Activated effector memory CD4-positive, alpha-beta T cell treated with anti-CD3 and anti-CD28 coated beads, Interleukin-2, amount 50 U/mL, for 16 hours (primary cell): Measurements from ENCODE around the gene SAXO1.
A peak's percentile ranks its signal among the peaks of the same experiment; 100 is the strongest.
"Not testable (repeated sequence)": the region's sequence is repeated elsewhere in the genome, so short reads cannot be mapped to it uniquely, and the experiment has no call there.

ENCODE experiments used
- DNase-seq: peaks from one replicate; pipeline ENCODE4 v3.0.0-alpha.2; 2020

Gene SAXO1

GRCh38 chr9:19033015-19033414, at the start of gene SAXO1:
Gene SAXO1 (minus strand): TSS chr9:19033209. CDS start chr9:19032908, 301 bp downstream.
- DNase-seq, result no peak

- DNase-seq, result no peak
Measured at GRCh38 chr9:19074836-19075235, 41.8 kb upstream of the SAXO1 start.

GRCh38 chr9:19074229-19074628, 41.2 kb upstream of the SAXO1 start:
- DNase-seq, result no peak

GRCh38 chr9:19057033-19057432, 24.0 kb upstream of the SAXO1 start:
- no peak for DNase-seq

GRCh38 chr9:19050637-19051591, 17.9 kb upstream of the SAXO1 start:
- DNase-seq, result no peak

GRCh38 chr9:19049917-19050636, 17.1 kb upstream of the SAXO1 start:
- DNase-seq, result no peak

GRCh38 chr9:19048966-19049916, 16.2 kb upstream of the SAXO1 start, which contains the start of gene RRAGA:
Gene RRAGA (plus strand): TSS chr9:19049427. CDS start chr9:19049660, 233 bp downstream.
- DNase-seq, result peak; percentile 97

- DNase-seq, result no peak
Measured at GRCh38 chr9:19036611-19037010, 3.6 kb upstream of the SAXO1 start.

- no peak for DNase-seq
Measured at GRCh38 chr9:19032406-19032805, 603 bp downstream of the SAXO1 start.

GRCh38 chr9:19030899-19031298, 2.1 kb downstream of the SAXO1 start:
- DNase-seq, result no peak

GRCh38 chr9:19028835-19029451, 4.1 kb downstream of the SAXO1 start:
- no peak for DNase-seq

- DNase-seq, result no peak
Measured at GRCh38 chr9:19027825-19028224, 5.2 kb downstream of the SAXO1 start.

GRCh38 chr9:19026375-19026774, 6.6 kb downstream of the SAXO1 start:
- DNase-seq, result no peak

- DNase-seq, result no peak
Measured at GRCh38 chr9:19023078-19023477, 9.9 kb downstream of the SAXO1 start.

- no peak for DNase-seq
Measured at GRCh38 chr9:19022206-19022605, 10.8 kb downstream of the SAXO1 start.

- not testable (repeated sequence) for DNase-seq
Measured at GRCh38 chr9:19021649-19022048, 11.4 kb downstream of the SAXO1 start.

- DNase-seq, result no peak
Measured at GRCh38 chr9:19020886-19021455, 12.0 kb downstream of the SAXO1 start.

- DNase-seq, result no peak
Measured at GRCh38 chr9:19018201-19018600, 14.8 kb downstream of the SAXO1 start.

- DNase-seq, result no peak
Measured at GRCh38 chr9:19009391-19009965, 23.5 kb downstream of the SAXO1 start.

- no peak for DNase-seq
Measured at GRCh38 chr9:19000133-19000532, 32.9 kb downstream of the SAXO1 start.

- DNase-seq, result no peak
Measured at GRCh38 chr9:18999173-18999785, 33.7 kb downstream of the SAXO1 start.
